HL-60 (cell line): Measurements from ENCODE around the gene IPO5.
"Not testable (repeated sequence)": the region's sequence is repeated elsewhere in the genome, so short reads cannot be mapped to it uniquely, and the experiment has no call there.

Experiments
- DNase-seq, 2 experiments: peaks; one replicate each; pipeline ENCODE4 v3.0.0-alpha.2; 2010 to 2020; ENCODE audit warnings: low read depth in 1 of 2, low spot score in 1 of 2
- H3K27ac ChIP-seq: fragments of 250-450 bp; sonication (Bioruptor Pico); replicated peaks from 2 replicates; pipeline ENCODE4 v1.5.1; 2020; ENCODE audit warnings: mild to moderate bottlenecking, moderate library complexity
- H3K27me3 ChIP-seq: fragments of 250-450 bp; sonication (Bioruptor Pico); 2 replicates; pipeline ENCODE4 v1.5.1; 2021; ENCODE audit warnings: mild to moderate bottlenecking, moderate library complexity; ENCODE audit not compliant: insufficient read depth, poor library complexity, severe bottlenecking
- H3K4me3 ChIP-seq: replicated peaks from 2 replicates; pipeline ENCODE4 v1.5.1; 2011; ENCODE audit warnings: mild to moderate bottlenecking, control low read depth, low read length; ENCODE audit not compliant: insufficient read depth
- CTCF ChIP-seq: IDR thresholded peaks from one replicate; pipeline ENCODE4 v1.5.1; 2011; ENCODE audit warnings: low read length, control low read depth, inconsistent platforms; ENCODE audit not compliant: insufficient read depth
- GABPA ChIP-seq: IDR thresholded peaks from 2 replicates; pipeline ENCODE4 v1.6.1; 2012; ENCODE audit warnings: low read depth
- POLR2AphosphoS5 ChIP-seq: IDR thresholded peaks from 2 replicates; pipeline ENCODE4 v1.6.1; 2012; ENCODE audit warnings: low read depth
- REST ChIP-seq: IDR thresholded peaks from 2 replicates; pipeline ENCODE4 v1.6.1; 2012; ENCODE audit warnings: low read depth; ENCODE audit not compliant: insufficient replicate concordance
- SPI1 ChIP-seq: IDR thresholded peaks from 2 replicates; pipeline ENCODE4 v1.6.1; 2012; ENCODE audit warnings: low read depth, mild to moderate bottlenecking, borderline replicate concordance

Gene IPO5

DNA sequence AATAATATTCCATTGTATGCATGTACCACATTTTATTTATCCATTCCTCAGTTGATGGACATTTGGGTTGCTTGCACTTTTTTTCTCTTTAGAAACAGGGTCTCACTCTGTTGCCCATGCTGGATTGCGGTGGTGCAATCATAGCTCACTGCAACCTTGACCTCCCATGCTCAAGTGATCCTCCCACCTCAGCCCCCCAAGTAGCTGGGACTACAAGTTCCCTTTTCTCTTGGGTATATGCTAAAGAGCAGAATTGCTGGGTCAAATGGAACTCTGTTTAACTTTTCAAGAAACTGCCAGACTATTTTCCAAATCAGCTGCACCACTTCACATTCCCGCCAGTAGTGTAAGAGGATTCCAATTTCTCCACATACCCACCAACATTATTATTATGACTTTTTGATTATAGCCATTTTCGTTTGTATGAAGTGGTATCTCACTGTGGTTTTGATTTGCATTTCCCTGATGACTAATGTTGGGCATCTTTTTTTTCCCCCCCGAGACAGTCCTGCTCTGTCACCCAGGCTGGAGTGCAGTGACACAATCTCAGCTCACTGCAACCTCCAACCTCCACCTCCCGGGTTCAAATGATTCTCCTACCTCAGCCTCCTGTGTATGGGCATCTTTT is 7.6 kb upstream of the IPO5 start:
- H3K4me3 ChIP-seq: no peak overlapping the region
- H3K27ac ChIP-seq: no peak overlapping the region
- TF ChIP-seq POLR2AphosphoS5 (no peak), CTCF (no peak), REST (no peak), SPI1 (no peak), GABPA (no peak)
- DNase-seq: no peak
- H3K27me3 ChIP-seq: no peaks in the 10 kb centered on the region

DNA sequence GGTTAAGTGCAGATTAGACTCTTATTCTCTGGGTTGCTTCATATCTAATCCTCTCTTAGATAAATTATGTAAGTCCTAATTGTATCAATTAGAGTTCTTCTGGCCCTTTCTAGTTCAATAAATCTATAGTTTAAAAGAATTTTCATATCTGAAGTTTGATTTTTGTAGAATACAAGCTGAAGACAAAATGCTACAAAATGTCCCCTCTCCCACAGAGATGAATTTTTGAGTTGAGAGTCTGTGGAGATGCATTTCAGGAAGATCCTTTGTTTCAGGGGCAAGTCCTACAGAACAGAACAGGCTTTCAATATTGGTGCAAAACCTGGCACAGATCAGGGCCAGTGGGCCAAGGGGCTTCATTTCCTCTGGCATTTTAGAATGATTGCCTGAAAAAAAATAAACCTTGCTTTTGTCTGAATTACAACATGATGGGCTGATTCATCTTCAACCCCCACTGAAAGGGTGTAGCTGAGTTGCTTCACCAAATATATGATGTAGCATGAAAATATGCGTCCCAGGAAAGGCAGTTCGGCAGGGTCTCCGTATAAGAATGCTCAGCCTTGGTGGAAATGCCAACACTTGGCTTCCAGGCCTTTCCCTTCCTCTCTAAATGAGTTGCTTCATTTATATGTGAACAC is 6.4 kb upstream of the IPO5 start:
- H3K27ac ChIP-seq: no peak overlapping the region
- no peak overlapping the region for H3K4me3 ChIP-seq
- no peaks in the 10 kb centered on the region for H3K27me3 ChIP-seq
- TF ChIP-seq SPI1: no peak
- no peak for TF ChIP-seq GABPA
- no peak for TF ChIP-seq POLR2AphosphoS5
- TF ChIP-seq CTCF: no peak
- no peak for TF ChIP-seq REST
- DNase-seq: no peak

DNA sequence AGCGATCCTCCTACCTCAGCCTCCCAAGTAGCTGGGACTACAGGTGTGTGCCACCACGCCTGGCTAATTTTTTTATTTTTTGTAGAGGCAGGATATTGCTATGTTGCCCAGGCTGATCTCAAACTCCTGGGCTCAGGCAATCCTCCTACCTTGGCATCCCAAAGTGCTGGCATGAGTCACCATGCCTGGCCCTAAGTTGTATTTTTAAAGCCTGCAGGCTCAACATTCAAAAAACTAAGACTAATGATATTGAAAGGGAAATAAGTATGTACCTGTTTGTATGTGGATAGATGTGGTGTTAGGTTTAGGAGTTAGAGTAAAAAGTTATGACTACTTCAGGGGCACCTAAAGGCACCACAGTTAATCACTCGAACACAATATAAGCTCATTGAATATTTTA is 5.4 kb upstream of the IPO5 start:
- TF ChIP-seq GABPA: no peak
- no peak for TF ChIP-seq CTCF
- TF ChIP-seq POLR2AphosphoS5: no peak
- no peak for TF ChIP-seq SPI1
- no peak for TF ChIP-seq REST
- DNase-seq: no peak
- Histone ChIP-seq H3K27me3 (no peaks in the 10 kb centered on the region), H3K27ac (no peak overlapping the region), H3K4me3 (no peak overlapping the region)

DNA sequence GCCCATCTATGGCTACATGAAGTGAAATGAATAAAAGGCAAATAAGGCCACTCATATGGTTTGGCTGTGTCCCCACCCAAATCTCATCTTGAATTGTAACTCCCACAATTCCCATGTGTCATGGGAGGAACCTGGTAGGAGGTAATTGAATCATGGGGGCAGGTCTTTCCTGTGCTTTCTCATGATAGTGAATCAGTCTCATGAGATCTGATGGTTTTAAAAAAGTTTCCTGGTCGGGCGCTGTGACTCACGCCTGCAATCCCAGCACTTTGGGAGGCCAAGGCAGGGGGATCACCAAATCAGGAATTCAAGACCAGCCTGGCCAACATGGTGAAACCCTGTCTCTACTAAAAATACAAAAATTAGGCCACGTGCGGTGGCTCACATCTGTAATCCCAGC is 4.2 kb upstream of the IPO5 start:
- H3K27ac ChIP-seq: not testable (repeated sequence)

More for the DNA sequence above, 4.2 kb upstream of the IPO5 start:
- DNase-seq, H3K4me3 ChIP-seq, H3K27me3 ChIP-seq: not testable (repeated sequence)
